IMR-90 (cell line): ENCODE data around the gene MGAT3. TPM values are rescaled to one million over a fixed set of nuclear protein-coding genes. Genes with fewer than 3 reads are reported as not detected.
A peak's percentile ranks its signal among the peaks of the same experiment; 100 is the strongest.

Experiments
- ATAC-seq: fragments of 200-7000 bp; cut with Tn5 transposase; 2 replicates; pipeline ENCODE4 v1.9.1; 2020; ENCODE audit warnings: low read depth, mild to moderate bottlenecking, moderate library complexity
- BruUV-seq: library from RNA; stranded (reverse); fragments of 400-500 nt; replicated peaks from 2 replicates; lab custom pipeline; 2021; lab: Mats Ljungman, UMichigan
- CTCF ChIA-PET: fragments of 300-600 bp; formaldehyde crosslinking; extraction: SDS; loops from one replicate; lab custom pipeline; 2021; ENCODE audit warnings: antibody characterized with exemption; lab: Yijun Ruan, JAX
- POLR2A ChIA-PET: fragments of 300-600 bp; sonication (Branson Sonifier 250); formaldehyde crosslinking; loops from one replicate; lab custom pipeline; 2022; ENCODE audit warnings: antibody characterized with exemption; ENCODE audit not compliant: unreplicated experiment; lab: Charles Lee
- DNase-seq: peaks from one replicate; pipeline ENCODE4 v3.0.0; 2013
- H2AFZ ChIP-seq: replicated peaks from 2 replicates; pipeline ENCODE3; 2013; ENCODE audit warnings: low read length, mild to moderate bottlenecking; ENCODE audit not compliant: poor library complexity
- H2AK5ac ChIP-seq: 2 replicates; pipeline ENCODE4 v1.6.1; 2013; ENCODE audit warnings: low read depth, low read length, inconsistent platforms
- H2AK9ac ChIP-seq: replicated peaks from 2 replicates; pipeline ENCODE3; 2013; ENCODE audit warnings: mild to moderate bottlenecking, low read depth, low read length, moderate library complexity; ENCODE audit not compliant: poor library complexity
- H2BK120ac ChIP-seq: 2 replicates; pipeline ENCODE4 v1.6.1; 2013; ENCODE audit warnings: low read depth, low read length, inconsistent platforms
- H2BK15ac ChIP-seq: 3 replicates; pipeline ENCODE4 v1.6.1; 2013; ENCODE audit warnings: low read depth, low read length, inconsistent platforms
- H2BK20ac ChIP-seq: 2 replicates; pipeline ENCODE4 v1.6.1; 2013; ENCODE audit warnings: low read depth, mild to moderate bottlenecking, inconsistent platforms, low read length, moderate library complexity
- H2BK5ac ChIP-seq: 2 replicates; pipeline ENCODE4 v1.6.1; 2013; ENCODE audit warnings: mild to moderate bottlenecking, low read depth, low read length, inconsistent platforms; ENCODE audit not compliant: poor library complexity, severe bottlenecking
- H3K14ac ChIP-seq: replicated peaks from 2 replicates; pipeline ENCODE4 v1.6.1; 2013; ENCODE audit warnings: low read depth, low read length, inconsistent platforms
- H3K18ac ChIP-seq: 2 replicates; pipeline ENCODE4 v1.6.1; 2013; ENCODE audit warnings: low read depth, low read length, control low read depth
- H3K23ac ChIP-seq: 2 replicates; pipeline ENCODE4 v1.6.1; 2013; ENCODE audit warnings: low read depth, low read length, inconsistent platforms
- H3K27ac ChIP-seq: 2 replicates; pipeline ENCODE4 v1.5.1; 2013; ENCODE audit warnings: mild to moderate bottlenecking, control low read depth, low read length; ENCODE audit not compliant: insufficient read depth
- H3K27me3 ChIP-seq: 2 replicates; pipeline ENCODE4 v1.6.1; 2013; ENCODE audit warnings: low read length; ENCODE audit not compliant: control insufficient read depth, insufficient read depth
- H3K36me3 ChIP-seq: 2 replicates; pipeline ENCODE4 v1.6.1; 2013; ENCODE audit warnings: low read length, mixed read lengths; ENCODE audit not compliant: control insufficient read depth, insufficient read depth
- H3K4ac ChIP-seq: 2 replicates; pipeline ENCODE4 v1.6.1; 2013; ENCODE audit warnings: low read depth, low read length, inconsistent platforms
- H3K4me1 ChIP-seq: 2 replicates; pipeline ENCODE4 v1.6.1; 2013; ENCODE audit warnings: low read length, mixed read lengths; ENCODE audit not compliant: control insufficient read depth, insufficient read depth
- H3K4me2 ChIP-seq: 2 replicates; pipeline ENCODE4 v1.6.1; 2013; ENCODE audit warnings: low read depth, mild to moderate bottlenecking, control low read depth, low read length, moderate library complexity
- H3K4me3 ChIP-seq: 2 replicates; pipeline ENCODE4 v1.5.1; 2013; ENCODE audit warnings: low read depth, mild to moderate bottlenecking, control low read depth, low read length, moderate library complexity; ENCODE audit not compliant: insufficient read depth
- H3K56ac ChIP-seq: 2 replicates; pipeline ENCODE4 v1.6.1; 2013; ENCODE audit warnings: low read length, inconsistent platforms; ENCODE audit not compliant: insufficient read depth; ENCODE audit errors: extremely low read depth
- H3K79me1 ChIP-seq, 2 experiments: 2 replicates each; pipeline ENCODE4 v1.6.1; 2013; ENCODE audit warnings: low read length in 2 of 2, inconsistent platforms in 1 of 2, low read depth in 1 of 2
- H3K9ac ChIP-seq: 2 replicates; pipeline ENCODE4 v1.6.1; 2013; ENCODE audit warnings: low read depth, low read length, control low read depth
- H3K9me1 ChIP-seq: 2 replicates; pipeline ENCODE4 v1.6.1; 2013; ENCODE audit warnings: low read length, inconsistent platforms; ENCODE audit not compliant: insufficient read depth
- H3K9me3 ChIP-seq: 2 replicates; pipeline ENCODE4 v1.6.1; 2013; ENCODE audit warnings: low read length; ENCODE audit not compliant: control insufficient read depth, insufficient read depth
- H4K20me1 ChIP-seq: 2 replicates; pipeline ENCODE4 v1.6.1; 2013; ENCODE audit warnings: low read length, inconsistent platforms; ENCODE audit not compliant: insufficient read depth
- H4K5ac ChIP-seq: 2 replicates; pipeline ENCODE4 v1.6.1; 2013; ENCODE audit warnings: mild to moderate bottlenecking, low read depth, low read length, control low read depth
- H4K8ac ChIP-seq, 2 experiments: 2 replicates each; pipeline ENCODE4 v1.6.1; 2013; ENCODE audit warnings: low read depth in 2 of 2, low read length in 2 of 2, control low read depth in 1 of 2, inconsistent platforms in 1 of 2
- H4K91ac ChIP-seq: 2 replicates; pipeline ENCODE4 v1.6.1; 2013; ENCODE audit warnings: low read depth, low read length, inconsistent platforms; ENCODE audit not compliant: insufficient read depth
- CEBPB ChIP-seq: IDR thresholded peaks from 2 replicates; pipeline ENCODE4 v1.6.1; 2012; ENCODE audit warnings: low read depth, low read length, improper control_type of control experiment
- RCOR1 ChIP-seq: IDR thresholded peaks from 2 replicates; pipeline ENCODE4 v1.6.1; 2012; ENCODE audit warnings: mild to moderate bottlenecking, low read length, improper control_type of control experiment; ENCODE audit not compliant: insufficient replicate concordance
- WGBS, 2 experiments: methylation state at CpG; one replicate each; pipeline versions ENCODE4 v1.1.5 to v1.1.7; 2013; ENCODE audit warnings: missing lambda C conversion rate in 2 of 2; ENCODE audit not compliant: insufficient read length in 1 of 2; ENCODE audit errors: extremely low coverage in 2 of 2; 5-methylcytosine and 5-hydroxymethylcytosine counted together
- dilution Hi-C: fragments of 300-500 bp; cut with HindIII; formaldehyde crosslinking; loops from one replicate; pipeline ENCODE4 v1.14.3; 2018; ENCODE audit warnings: low sequenced_read_pairs; ENCODE audit not compliant: unreplicated experiment
- in situ Hi-C: fragments of 300-500 bp; cut with MboI; formaldehyde crosslinking; loops from 3 replicates; pipeline ENCODE4 v1.14.3; 2019; ENCODE audit warnings: low sequenced_read_pairs, inconsistent platforms, mixed read lengths
- intact Hi-C: fragments of 100-400 bp; cut with micrococcal nuclease; formaldehyde crosslinking; loops from 2 replicates; pipeline ENCODE4 v1.10.0; 2022
- polyA plus RNA-seq, 3 experiments: library from polyadenylated mRNA; depleted of rRNA; stranded (reverse); fragments of >200 nt; gene quantifications; 2 replicates each; pipeline ENCODE4 v1.2.3, GENCODE V29; 2012; ENCODE audit warnings: low replicate concordance in 1 of 3
- total RNA-seq: library from RNA; depleted of rRNA; stranded (reverse); fragments of >200 nt; gene quantifications from 2 replicates; pipeline ENCODE4 v1.2.3, GENCODE V29; 2012

MGAT3 gene
- total and polyA plus RNA-seq, 2 of the 4 experiments (the other 2 are of a cell fraction): 0.36 to 1.1 TPM

- no peak for ATAC-seq
- Histone ChIP-seq H2AK5ac (no peak overlapping the region), H3K9ac (no peak overlapping the region), H4K20me1 (no peaks in the 10 kb centered on the region), H3K23ac (no peak overlapping the region), H3K4me2 (no peak overlapping the region), H3K27me3 (peaks cover 10% of the 10 kb centered on the region), H2BK120ac (no peak overlapping the region), H3K14ac (no peak overlapping the region), H3K9me1 (0 out of 2 replicates have a peak, but pooled peaks cover 3% of the 10 kb centered on the region), H4K91ac (no peak overlapping the region), H3K27ac (no peak overlapping the region), H3K9me3 (no peaks in the 10 kb centered on the region), H2BK15ac (no peak overlapping the region), H3K18ac (no peak overlapping the region), H3K4me1 (no peaks in the 10 kb centered on the region), H2AFZ (no peak overlapping the region), H4K5ac (no peak overlapping the region), H3K4ac (no peak overlapping the region), H2BK5ac (no peak overlapping the region), H2AK9ac (no peak overlapping the region), H3K79me1 (no peaks in the 10 kb centered on the region), H3K36me3 (no peaks in the 10 kb centered on the region), H4K8ac (no peak overlapping the region), H3K4me3 (no peak overlapping the region), H2BK20ac (no peak overlapping the region), H3K56ac (no peak overlapping the region)
- POLR2A ChIA-PET: no interaction called here
- dilution Hi-C loops (no loop called here), intact Hi-C loops (no loop called here), in situ Hi-C loops (no loop called here)
- no peak for DNase-seq
- BruUV-seq: no TSS peak
- TF ChIP-seq CEBPB (peak; percentile 57; the same call in 1 of the 2 replicates), RCOR1 (no peak)
- WGBS, 2 experiments: 80% methylated on average over 1 of the region's 5 CpGs; no CpG with 5 or more reads in 1 of the 2 experiments
- CTCF ChIA-PET: no interaction called here
These were observed 24.8 kb downstream of the MGAT3 start for GRCh38 chr22:39481595-39481994.
